SU-DHL-6 (cell line): ENCODE data around the gene AGAP1.

Source experiments
- CTCF ChIP-seq: fragments of 200-600 bp; sonication (generic); IDR thresholded peaks from one replicate; pipeline ENCODE4 v1.5.1; 2017; ENCODE audit warnings: antibody characterized with exemption, mild to moderate bottlenecking, low read length, moderate library complexity; ENCODE audit not compliant: insufficient read depth, poor library complexity, severe bottlenecking
- EZH2phosphoT487 ChIP-seq: fragments of 200-600 bp; sonication (generic), shearing (Covaris generic); conservative IDR thresholded peaks from 2 replicates; pipeline ENCODE4 v1.6.1; 2018; ENCODE audit warnings: mild to moderate bottlenecking, antibody characterized with exemption, low read length, moderate library complexity, mixed read lengths

GRCh38 chr2:235707411-235708096 is 213.7 kb downstream of the AGAP1 start:
- TF ChIP-seq CTCF, result no peak
- TF ChIP-seq EZH2phosphoT487, result no peak
